ENCODE measurements around the gene GORAB.

DNA sequence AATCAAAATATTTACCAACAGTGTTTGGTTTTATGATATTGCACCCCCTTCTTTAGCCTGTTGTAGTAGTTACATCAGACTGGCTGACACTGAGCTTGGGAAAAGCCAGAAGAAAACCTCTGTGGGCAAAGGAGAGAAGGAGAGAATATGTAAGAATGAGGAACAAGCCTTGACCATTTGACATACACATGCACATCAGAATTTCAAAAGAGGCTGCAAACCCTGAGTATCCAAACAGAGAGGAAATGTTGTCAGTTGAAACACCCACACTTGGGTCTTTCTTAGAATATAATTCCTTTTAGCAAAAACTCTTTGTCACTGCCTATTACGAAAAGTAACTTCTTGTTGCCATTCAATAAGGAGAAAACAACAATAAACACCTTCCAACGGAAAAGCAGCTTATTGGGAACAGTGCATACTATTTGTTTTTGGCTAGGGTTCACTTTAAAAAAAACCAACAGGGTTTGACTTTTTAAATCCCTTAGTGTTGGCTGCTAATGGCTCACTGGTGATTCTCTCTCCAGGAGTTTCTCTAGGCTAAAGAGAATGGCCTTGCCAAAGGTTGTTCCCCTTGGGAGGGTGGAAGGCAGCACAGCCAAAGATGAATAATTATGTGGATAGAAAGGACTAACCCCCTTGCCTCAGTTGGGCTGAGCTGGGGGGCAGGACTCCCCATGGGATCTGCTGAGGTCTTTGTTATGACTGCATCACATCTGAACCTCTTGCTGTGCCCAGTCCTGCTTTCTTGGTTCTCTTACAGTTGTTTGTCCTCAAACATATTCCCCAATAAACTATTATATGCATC lies 48.9 kb downstream of the GORAB start:
- TF ChIP-seq CTCF (IDR thresholded peaks at IDR 0.05) (no peak), POLR2A (IDR thresholded peaks at IDR 0.05) (no peak)
